Fibroblast of upper back skin (primary cell): Measurements from ENCODE around the gene ATRN.
"Not testable (repeated sequence)": the region's sequence is repeated elsewhere in the genome, so short reads cannot be mapped to it uniquely, and the experiment has no call there.

ENCODE experiments used
- DNase-seq: peaks from one replicate; pipeline ENCODE4 v3.0.0-alpha.2; 2013

The ATRN gene

GRCh38 chr20:3471397-3472021 is 691 bp downstream of the ATRN start:
- no peak for DNase-seq

- DNase-seq, result no peak
These were observed 1.3 kb downstream of the ATRN start for GRCh38 chr20:3472105-3472504.

GRCh38 chr20:3473324-3473723 is 2.5 kb downstream of the ATRN start:
- no peak for DNase-seq

GRCh38 chr20:3473944-3474343 is 3.1 kb downstream of the ATRN start:
- DNase-seq, result no peak

GRCh38 chr20:3477003-3477860 is 6.4 kb downstream of the ATRN start:
- DNase-seq, result not testable (repeated sequence)

DNA sequence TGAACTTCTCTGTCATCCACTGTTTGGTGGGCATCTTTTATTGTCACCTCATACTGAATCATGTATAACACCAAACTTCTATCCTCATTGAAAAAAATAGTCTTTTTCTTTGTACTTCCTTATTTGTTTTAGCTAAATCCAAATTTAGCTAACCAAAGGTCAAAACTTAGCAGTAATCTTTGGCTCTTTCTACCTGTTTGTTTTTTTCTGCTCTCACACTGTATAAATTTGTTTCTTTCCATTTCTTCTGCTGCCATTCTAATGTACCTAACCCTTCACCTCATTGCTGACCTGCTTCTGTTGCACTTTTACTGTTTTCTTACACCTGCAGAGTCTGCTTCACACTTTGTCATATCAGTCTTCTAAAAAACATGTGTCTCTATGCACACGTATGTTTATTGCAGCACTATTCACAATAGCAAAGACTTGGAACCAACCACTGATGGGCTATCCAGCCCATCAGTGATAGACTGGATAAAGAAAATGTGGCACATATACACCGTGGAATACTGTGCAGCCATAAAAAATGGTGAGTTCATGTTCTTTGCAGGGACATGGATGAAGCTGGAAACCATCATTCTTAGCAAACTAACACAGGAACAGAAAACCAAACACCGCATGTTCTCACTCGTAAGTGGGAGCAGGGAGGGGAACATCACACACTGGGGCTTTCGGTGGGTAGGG is 7.2 kb downstream of the ATRN start:
- DNase-seq, result no peak

- no peak for DNase-seq
These were observed 8.2 kb downstream of the ATRN start for GRCh38 chr20:3479025-3479424.

GRCh38 chr20:3479759-3480615 is 9.2 kb downstream of the ATRN start:
- DNase-seq, result no peak

DNA sequence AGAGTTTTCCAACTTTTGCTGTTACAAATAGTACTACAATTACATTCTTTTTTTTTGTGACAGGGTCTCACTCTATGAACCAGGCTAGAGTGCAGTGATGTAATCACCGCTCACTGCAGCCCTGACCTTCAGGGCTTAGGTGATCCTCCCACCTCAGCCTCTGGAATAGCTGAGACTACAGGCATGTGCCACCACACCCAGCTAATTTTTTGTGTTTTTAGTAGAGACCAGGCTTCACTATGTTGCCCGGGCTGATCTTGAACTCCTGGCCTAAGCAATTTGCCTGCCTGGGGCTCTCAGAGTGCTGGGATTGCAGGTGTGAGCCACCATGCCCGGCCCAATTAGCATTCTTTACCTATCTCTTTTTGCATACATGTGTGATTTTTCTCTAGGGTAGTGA is 12.5 kb downstream of the ATRN start:
- DNase-seq, result no peak

GRCh38 chr20:3483784-3484183 is 13.0 kb downstream of the ATRN start:
- peak; percentile 31 for DNase-seq

GRCh38 chr20:3485913-3486312 is 15.1 kb downstream of the ATRN start:
- DNase-seq, result no peak

DNA sequence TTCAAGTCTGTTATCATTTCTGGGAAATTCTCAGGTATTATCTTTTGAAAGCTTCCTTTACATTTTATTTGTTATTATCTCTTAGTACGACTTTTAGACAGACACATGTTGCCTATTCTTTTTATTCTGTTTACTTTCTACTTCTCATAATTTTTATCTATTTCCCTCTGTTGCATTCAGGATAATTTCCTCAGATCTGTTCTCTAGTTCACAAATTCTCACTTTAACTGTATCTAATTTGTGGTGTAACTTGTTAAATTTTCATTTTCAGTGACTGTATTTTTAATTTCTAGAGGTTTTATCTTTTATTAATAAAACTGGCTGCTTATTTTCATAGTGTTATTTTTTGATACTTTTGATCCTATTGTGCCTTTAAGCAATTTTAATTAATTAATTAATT is 16.0 kb downstream of the ATRN start:
- no peak for DNase-seq

- no peak for DNase-seq
These were observed 21.9 kb downstream of the ATRN start for GRCh38 chr20:3492669-3493068.

- DNase-seq, result no peak
These were observed 23.4 kb downstream of the ATRN start for GRCh38 chr20:3494218-3494617.

GRCh38 chr20:3502878-3503277 is 32.1 kb downstream of the ATRN start:
- DNase-seq, result no peak

- DNase-seq, result no peak
These were observed 34.3 kb downstream of the ATRN start for GRCh38 chr20:3505148-3505547.

- no peak for DNase-seq
These were observed 38.2 kb downstream of the ATRN start for GRCh38 chr20:3509064-3509463.

- no peak for DNase-seq
These were observed 39.3 kb downstream of the ATRN start for GRCh38 chr20:3510110-3510509.

DNA sequence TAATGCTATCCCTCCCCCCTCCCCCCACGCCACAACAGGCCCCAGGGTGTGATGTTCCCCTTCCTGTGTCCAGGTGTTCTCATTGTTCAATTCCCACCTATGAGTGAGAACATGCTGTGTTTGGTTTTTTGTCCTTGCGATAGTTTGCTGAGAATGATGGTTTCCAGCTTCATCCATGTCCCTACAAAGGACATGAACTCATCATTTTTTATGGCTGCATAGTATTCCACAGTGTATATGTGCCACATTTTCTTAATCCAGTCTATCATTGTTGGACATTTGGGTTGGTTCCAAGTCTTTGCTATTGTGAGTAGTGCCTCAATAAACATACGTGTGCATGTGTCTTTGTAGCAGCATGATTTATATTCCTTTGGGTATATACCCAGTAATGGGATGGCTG is 41.4 kb downstream of the ATRN start:
- not testable (repeated sequence) for DNase-seq

GRCh38 chr20:3514012-3514642 is 43.3 kb downstream of the ATRN start:
- DNase-seq, result no peak

- DNase-seq, result peak; percentile 25
These were observed 44.8 kb downstream of the ATRN start for GRCh38 chr20:3515379-3516170.
